Measurements from ENCODE around the gene CCL16. TPM values are rescaled to one million over a fixed set of nuclear protein-coding genes. Genes with fewer than 3 reads are reported as not detected.

CCL16 gene
- total RNA-seq = under 1 TPM in 1 of 4 donors, not detected in 3; 0.81 TPM

GRCh38 chr17:35981246-35981645, at the start of gene CCL16:
TSS of gene CCL16 (minus strand) at chr17:35981497. CDS start at chr17:35981420, 77 bp downstream.
- H3K4me3 ChIP-seq (replicated peaks in 1 of 3) = no peak within 1 kb of the TSS
- TF ChIP-seq POLR2A (IDR thresholded peaks at IDR 0.05) (no peak), CTCF (IDR thresholded peaks at IDR 0.05) (no peak)
- H3K27me3 ChIP-seq = no peaks in the 10 kb centered on the region
- 74 to 76% methylated on average over 12 of the region's 12 CpGs for WGBS, 2 donors
- no peaks in the 10 kb centered on the region for H3K4me1 ChIP-seq
- H3K36me3 ChIP-seq = no peaks in the 10 kb centered on the region
- H3K27ac ChIP-seq = no peak within 1 kb of the TSS
- intact Hi-C loops (cut with DNase I) = no loop called here
- DNase-seq = no peak
- H3K9me3 ChIP-seq = no peaks in the 10 kb centered on the region

- Histone ChIP-seq H3K27ac (no peak overlapping the region), H3K27me3 (no peaks in the 10 kb centered on the region), H3K9me3 (no peaks in the 10 kb centered on the region), H3K36me3 (no peaks in the 10 kb centered on the region), H3K4me1 (no peaks in the 10 kb centered on the region), H3K4me3 (replicated peaks in 1 of 3) (no peak overlapping the region)
- intact Hi-C loops (cut with DNase I) = no loop called here
- 95 to 98% methylated on average over 1 of the region's 1 CpG for WGBS, 2 donors
- TF ChIP-seq CTCF (IDR thresholded peaks at IDR 0.05) (no peak), POLR2A (IDR thresholded peaks at IDR 0.05) (no peak)
- DNase-seq = no peak
These were observed 49.7 kb upstream of the CCL16 start for GRCh38 chr17:36030956-36031355.

- no peak overlapping the region for H3K4me3 ChIP-seq (replicated peaks in 1 of 3)
- TF ChIP-seq CTCF (IDR thresholded peaks at IDR 0.05) = no peak
- no peak for TF ChIP-seq POLR2A (IDR thresholded peaks at IDR 0.05)
- WGBS, 2 donors = 62 to 66% methylated on average over 4 of the region's 4 CpGs
- intact Hi-C loops (cut with DNase I) = no loop called here
- no peaks in the 10 kb centered on the region for H3K27me3 ChIP-seq
- H3K36me3 ChIP-seq = no peaks in the 10 kb centered on the region
- no peak for DNase-seq
- H3K4me1 ChIP-seq = no peaks in the 10 kb centered on the region
- no peak overlapping the region for H3K27ac ChIP-seq
- no peaks in the 10 kb centered on the region for H3K9me3 ChIP-seq
These were observed 46.5 kb upstream of the CCL16 start for GRCh38 chr17:36027761-36028160.

- Histone ChIP-seq H3K4me1 (no peaks in the 10 kb centered on the region), H3K27ac (no peak overlapping the region), H3K27me3 (no peaks in the 10 kb centered on the region), H3K9me3 (no peaks in the 10 kb centered on the region), H3K36me3 (no peaks in the 10 kb centered on the region), H3K4me3 (replicated peaks in 1 of 3) (no peak overlapping the region)
- TF ChIP-seq POLR2A (IDR thresholded peaks at IDR 0.05) (no peak), CTCF (IDR thresholded peaks at IDR 0.05) (no peak)
- no peak for DNase-seq
- 81 to 83% methylated on average over 6 of the region's 6 CpGs for WGBS, 2 donors
- intact Hi-C loops (cut with DNase I) = no loop called here
These were observed 43.0 kb upstream of the CCL16 start for GRCh38 chr17:36024106-36024869.

- TF ChIP-seq CTCF (IDR thresholded peaks at IDR 0.05) = no peak
- no peak for TF ChIP-seq POLR2A (IDR thresholded peaks at IDR 0.05)
- Histone ChIP-seq H3K4me1 (no peaks in the 10 kb centered on the region), H3K27ac (no peak overlapping the region), H3K9me3 (no peaks in the 10 kb centered on the region), H3K4me3 (replicated peaks in 1 of 3) (no peak overlapping the region), H3K36me3 (no peaks in the 10 kb centered on the region), H3K27me3 (no peaks in the 10 kb centered on the region)
- WGBS, 2 donors = 93 to 94% methylated on average over 2 of the region's 2 CpGs
- DNase-seq = no peak
- intact Hi-C loops (cut with DNase I) = no loop called here
These were observed 38.1 kb upstream of the CCL16 start for GRCh38 chr17:36019423-36019822.
